ENCODE data around the gene MVB12A. TPM values are rescaled to one million over a fixed set of nuclear protein-coding genes. Genes with fewer than 3 reads are reported as not detected.

MVB12A gene
- total and polyA plus RNA-seq, 10 of the 15 experiments (the other 5 are each of a cell fraction or from before 2014, with no cell fraction given): 1.2 to 47.6 (median 26.3) TPM

DNA sequence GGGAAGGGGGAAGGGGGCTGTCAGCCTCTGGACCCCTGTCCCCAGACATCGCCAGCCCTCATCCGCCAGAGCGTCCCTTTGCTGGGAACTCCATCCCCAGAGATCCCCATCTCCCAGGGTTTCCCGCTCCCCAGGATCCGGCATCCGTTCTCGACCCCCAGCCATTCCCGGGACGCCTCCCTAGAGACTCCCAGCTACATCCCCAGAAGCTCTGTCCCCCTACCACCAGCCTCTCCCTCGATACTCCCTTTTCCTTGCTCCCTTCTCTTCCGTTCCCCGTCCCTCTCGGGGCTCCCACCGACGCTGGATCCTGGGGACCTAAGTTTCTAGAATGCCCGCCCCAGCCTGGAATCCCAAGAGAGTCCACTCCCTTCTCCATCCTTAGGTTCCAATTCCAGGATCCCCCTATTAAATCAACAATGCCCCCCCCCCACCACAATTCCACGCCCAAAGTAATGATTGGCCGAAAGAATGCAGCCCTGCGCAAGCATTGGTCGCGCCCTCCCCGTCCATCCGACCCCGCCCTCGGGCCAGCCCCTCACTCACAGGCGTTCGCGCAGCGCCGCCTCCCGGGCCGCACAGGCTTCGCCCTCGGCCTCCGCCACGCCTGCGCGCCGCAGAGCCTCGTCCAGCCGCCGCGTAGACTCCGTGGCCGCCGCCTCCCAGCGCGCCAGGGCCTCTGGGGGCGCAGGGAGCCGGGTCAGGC lies 29.0 kb upstream of the MVB12A start:
- FAIRE-seq (no peak), ATAC-seq (peak; percentile 98), DNase-seq (ENCODE audit: low read depth, low spot score) (no peak)
- peaks cover 2 to 3% of the 10 kb centered on the region in 2 experiments; a peak in 3 of 4 replicates for H3K27me3 ChIP-seq (replicated peaks in 1 of 2; ENCODE audit: control insufficient read depth in 2 of 2, insufficient read depth in 2 of 2, low read length in 1 of 2)
- no peaks in the 10 kb centered on the region for H4K20me1 ChIP-seq (ENCODE audit: control insufficient read depth, insufficient read depth)
- H3K36me3 ChIP-seq (ENCODE audit: control insufficient read depth in 2 of 2, insufficient read depth in 2 of 2, low read length in 1 of 2): no peaks in the 10 kb centered on the region
- no peaks in the 10 kb centered on the region for H3K79me2 ChIP-seq (ENCODE audit: control insufficient read depth, insufficient read depth, low read length)
- peak overlapping the region; percentile 94 for H3K4me2 ChIP-seq (ENCODE audit: control insufficient read depth, insufficient read depth)
- peak overlapping the region; percentile 77 for H2AFZ ChIP-seq (ENCODE audit: control insufficient read depth, low read depth, low read length)
- H3K9ac ChIP-seq (ENCODE audit: control insufficient read depth, insufficient read depth, low read length): no peak overlapping the region
- BruUV-seq (replicated peaks): no TSS peak
- no peaks in the 10 kb centered on the region; the same call in 1 of the 3 replicates for H3K9me3 ChIP-seq (replicated peaks; ENCODE audit: control insufficient read depth, insufficient read depth, low read length)
- H3K4me3 ChIP-seq: peak overlapping the region; percentile 72
- in situ Hi-C loops (cut with MboI): no loop called here
- CTCF ChIA-PET: interaction anchor here (0.8 to 9.4 kb wide), 7 partner anchors 15 to 133 kb away, joined by 3 to 170 read pairs (median 4); partner anchors contain the start of genes MRPL34 and USHBP1
- RAD21 ChIA-PET (ENCODE audit: unreplicated experiment): interaction anchor here (0.6 to 1.5 kb wide), 2 partner anchors 47 to 81 kb away, joined by 3 to 4 read pairs; partner anchors contain the start of gene DDA1
- SMC1A ChIA-PET (ENCODE audit: uncharacterized antibody, unreplicated experiment): interaction anchor here (0.7 to 7.5 kb wide), 2 partner anchors 44 to 93 kb away, joined by 3 to 69 read pairs; no protein-coding TSS in a partner anchor
- peaks cover 9% of the 10 kb centered on the region for H3K4me1 ChIP-seq (ENCODE audit: control insufficient read depth, insufficient read depth, low read length)
- intact Hi-C loops (cut with micrococcal nuclease; ENCODE audit: unreplicated experiment): no loop called here
- H3K27ac ChIP-seq (ENCODE audit: control insufficient read depth, insufficient read depth): no peak overlapping the region
- 5% methylated on average over 49 of the region's 50 CpGs for WGBS (ENCODE audit: insufficient coverage, insufficient replicate concordance, low lambda C conversion rate, missing lambda C conversion rate)
- POLR2A ChIA-PET: no interaction called here
- TF ChIP-seq TCF3 (IDR thresholded peaks at IDR 0.05; ENCODE audit: borderline replicate concordance, insufficient read depth, low read depth, low read length) (no peak), CHD4 (IDR thresholded peaks at IDR 0.05) (no peak), TARDBP (IDR thresholded peaks at IDR 0.05; ENCODE audit: borderline replicate concordance) (no peak), RAD51 (IDR thresholded peaks at IDR 0.05) (no peak), NR2F1 (conservative IDR thresholded peaks at IDR 0.05) (no peak), SMAD5 (IDR thresholded peaks at IDR 0.05; ENCODE audit: low read depth) (no peak), ZZZ3 (IDR thresholded peaks at IDR 0.05; ENCODE audit: control insufficient read depth, insufficient read length, low read depth) (no peak), RUNX3 (IDR thresholded peaks at IDR 0.05; ENCODE audit: low read length) (no peak; the same call in 1 of the 2 replicates)
- TF ChIP-seq, protein P1, sequence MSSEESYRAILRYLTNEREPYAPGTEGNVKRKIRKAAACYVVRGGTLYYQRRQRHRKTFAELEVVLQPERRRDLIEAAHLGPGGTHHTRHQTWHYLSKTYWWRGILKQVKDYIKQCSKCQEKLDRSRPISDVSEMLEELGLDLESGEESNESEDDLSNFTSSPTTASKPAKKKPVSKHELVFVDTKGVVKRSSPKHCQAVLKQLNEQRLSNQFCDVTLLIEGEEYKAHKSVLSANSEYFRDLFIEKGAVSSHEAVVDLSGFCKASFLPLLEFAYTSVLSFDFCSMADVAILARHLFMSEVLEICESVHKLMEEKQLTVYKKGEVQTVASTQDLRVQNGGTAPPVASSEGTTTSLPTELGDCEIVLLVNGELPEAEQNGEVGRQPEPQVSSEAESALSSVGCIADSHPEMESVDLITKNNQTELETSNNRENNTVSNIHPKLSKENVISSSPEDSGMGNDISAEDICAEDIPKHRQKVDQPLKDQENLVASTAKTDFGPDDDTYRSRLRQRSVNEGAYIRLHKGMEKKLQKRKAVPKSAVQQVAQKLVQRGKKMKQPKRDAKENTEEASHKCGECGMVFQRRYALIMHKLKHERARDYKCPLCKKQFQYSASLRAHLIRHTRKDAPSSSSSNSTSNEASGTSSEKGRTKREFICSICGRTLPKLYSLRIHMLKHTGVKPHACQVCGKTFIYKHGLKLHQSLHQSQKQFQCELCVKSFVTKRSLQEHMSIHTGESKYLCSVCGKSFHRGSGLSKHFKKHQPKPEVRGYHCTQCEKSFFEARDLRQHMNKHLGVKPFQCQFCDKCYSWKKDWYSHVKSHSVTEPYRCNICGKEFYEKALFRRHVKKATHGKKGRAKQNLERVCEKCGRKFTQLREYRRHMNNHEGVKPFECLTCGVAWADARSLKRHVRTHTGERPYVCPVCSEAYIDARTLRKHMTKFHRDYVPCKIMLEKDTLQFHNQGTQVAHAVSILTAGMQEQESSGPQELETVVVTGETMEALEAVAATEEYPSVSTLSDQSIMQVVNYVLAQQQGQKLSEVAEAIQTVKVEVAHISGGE (CRISPR knock-in tag; IDR thresholded peaks at IDR 0.05): no peak
- TF ChIP-seq, protein P2, sequence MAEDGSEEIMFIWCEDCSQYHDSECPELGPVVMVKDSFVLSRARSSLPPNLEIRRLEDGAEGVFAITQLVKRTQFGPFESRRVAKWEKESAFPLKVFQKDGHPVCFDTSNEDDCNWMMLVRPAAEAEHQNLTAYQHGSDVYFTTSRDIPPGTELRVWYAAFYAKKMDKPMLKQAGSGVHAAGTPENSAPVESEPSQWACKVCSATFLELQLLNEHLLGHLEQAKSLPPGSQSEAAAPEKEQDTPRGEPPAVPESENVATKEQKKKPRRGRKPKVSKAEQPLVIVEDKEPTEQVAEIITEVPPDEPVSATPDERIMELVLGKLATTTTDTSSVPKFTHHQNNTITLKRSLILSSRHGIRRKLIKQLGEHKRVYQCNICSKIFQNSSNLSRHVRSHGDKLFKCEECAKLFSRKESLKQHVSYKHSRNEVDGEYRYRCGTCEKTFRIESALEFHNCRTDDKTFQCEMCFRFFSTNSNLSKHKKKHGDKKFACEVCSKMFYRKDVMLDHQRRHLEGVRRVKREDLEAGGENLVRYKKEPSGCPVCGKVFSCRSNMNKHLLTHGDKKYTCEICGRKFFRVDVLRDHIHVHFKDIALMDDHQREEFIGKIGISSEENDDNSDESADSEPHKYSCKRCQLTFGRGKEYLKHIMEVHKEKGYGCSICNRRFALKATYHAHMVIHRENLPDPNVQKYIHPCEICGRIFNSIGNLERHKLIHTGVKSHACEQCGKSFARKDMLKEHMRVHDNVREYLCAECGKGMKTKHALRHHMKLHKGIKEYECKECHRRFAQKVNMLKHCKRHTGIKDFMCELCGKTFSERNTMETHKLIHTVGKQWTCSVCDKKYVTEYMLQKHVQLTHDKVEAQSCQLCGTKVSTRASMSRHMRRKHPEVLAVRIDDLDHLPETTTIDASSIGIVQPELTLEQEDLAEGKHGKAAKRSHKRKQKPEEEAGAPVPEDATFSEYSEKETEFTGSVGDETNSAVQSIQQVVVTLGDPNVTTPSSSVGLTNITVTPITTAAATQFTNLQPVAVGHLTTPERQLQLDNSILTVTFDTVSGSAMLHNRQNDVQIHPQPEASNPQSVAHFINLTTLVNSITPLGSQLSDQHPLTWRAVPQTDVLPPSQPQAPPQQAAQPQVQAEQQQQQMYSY (CRISPR knock-in tag; IDR thresholded peaks at IDR 0.05): no peak
- TF ChIP-seq, protein P3, sequence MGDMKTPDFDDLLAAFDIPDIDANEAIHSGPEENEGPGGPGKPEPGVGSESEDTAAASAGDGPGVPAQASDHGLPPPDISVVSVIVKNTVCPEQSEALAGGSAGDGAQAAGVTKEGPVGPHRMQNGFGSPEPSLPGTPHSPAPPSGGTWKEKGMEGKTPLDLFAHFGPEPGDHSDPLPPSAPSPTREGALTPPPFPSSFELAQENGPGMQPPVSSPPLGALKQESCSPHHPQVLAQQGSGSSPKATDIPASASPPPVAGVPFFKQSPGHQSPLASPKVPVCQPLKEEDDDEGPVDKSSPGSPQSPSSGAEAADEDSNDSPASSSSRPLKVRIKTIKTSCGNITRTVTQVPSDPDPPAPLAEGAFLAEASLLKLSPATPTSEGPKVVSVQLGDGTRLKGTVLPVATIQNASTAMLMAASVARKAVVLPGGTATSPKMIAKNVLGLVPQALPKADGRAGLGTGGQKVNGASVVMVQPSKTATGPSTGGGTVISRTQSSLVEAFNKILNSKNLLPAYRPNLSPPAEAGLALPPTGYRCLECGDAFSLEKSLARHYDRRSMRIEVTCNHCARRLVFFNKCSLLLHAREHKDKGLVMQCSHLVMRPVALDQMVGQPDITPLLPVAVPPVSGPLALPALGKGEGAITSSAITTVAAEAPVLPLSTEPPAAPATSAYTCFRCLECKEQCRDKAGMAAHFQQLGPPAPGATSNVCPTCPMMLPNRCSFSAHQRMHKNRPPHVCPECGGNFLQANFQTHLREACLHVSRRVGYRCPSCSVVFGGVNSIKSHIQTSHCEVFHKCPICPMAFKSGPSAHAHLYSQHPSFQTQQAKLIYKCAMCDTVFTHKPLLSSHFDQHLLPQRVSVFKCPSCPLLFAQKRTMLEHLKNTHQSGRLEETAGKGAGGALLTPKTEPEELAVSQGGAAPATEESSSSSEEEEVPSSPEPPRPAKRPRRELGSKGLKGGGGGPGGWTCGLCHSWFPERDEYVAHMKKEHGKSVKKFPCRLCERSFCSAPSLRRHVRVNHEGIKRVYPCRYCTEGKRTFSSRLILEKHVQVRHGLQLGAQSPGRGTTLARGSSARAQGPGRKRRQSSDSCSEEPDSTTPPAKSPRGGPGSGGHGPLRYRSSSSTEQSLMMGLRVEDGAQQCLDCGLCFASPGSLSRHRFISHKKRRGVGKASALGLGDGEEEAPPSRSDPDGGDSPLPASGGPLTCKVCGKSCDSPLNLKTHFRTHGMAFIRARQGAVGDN (IDR thresholded peaks at IDR 0.05): peak; percentile 21; the same call in 1 of the 2 replicates
- TF ChIP-seq, protein P4, sequence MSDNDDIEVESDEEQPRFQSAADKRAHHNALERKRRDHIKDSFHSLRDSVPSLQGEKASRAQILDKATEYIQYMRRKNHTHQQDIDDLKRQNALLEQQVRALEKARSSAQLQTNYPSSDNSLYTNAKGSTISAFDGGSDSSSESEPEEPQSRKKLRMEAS (IDR thresholded peaks at IDR 0.05; ENCODE audit: low read depth, low read length): 0 out of 2 replicates have a peak, but pooled peaks have one; percentile 30
